ENCODE results near the gene KLHDC1.

The KLHDC1 gene

GRCh38 chr14:49687942-49688700, 4.8 kb upstream of the KLHDC1 start, which contains the start of gene POLE2:
TSS of gene POLE2 (minus strand) at chr14:49688214. CDS start at chr14:49688203, 11 bp downstream.
- Histone ChIP-seq H3K79me2 (ENCODE audit: insufficient read depth, low read length) (peaks cover 38% of the 10 kb centered on the region), H3K36me3 (ENCODE audit: insufficient read depth, low read length) (no peaks in the 10 kb centered on the region), H4K20me1 (ENCODE audit: insufficient read depth, low read length, poor library complexity, severe bottlenecking) (peaks cover 14% of the 10 kb centered on the region), H3K4me2 (ENCODE audit: low read depth, low read length, poor library complexity, severe bottlenecking) (peak within 1 kb of the TSS; percentile 76), H3K4me1 (ENCODE audit: insufficient read depth, low read length, poor library complexity, severe bottlenecking) (peaks cover 45% of the 10 kb centered on the region), H3K4me3 (ENCODE audit: low read length, poor library complexity, severe bottlenecking) (peak within 1 kb of the TSS; percentile 87), H3K27me3 (ENCODE audit: insufficient read depth, low read length, poor library complexity, severe bottlenecking) (no peaks in the 10 kb centered on the region), H3K9me3 (ENCODE audit: insufficient read depth, low read depth, low read length) (no peaks in the 10 kb centered on the region), H2AFZ (ENCODE audit: low read length) (peak within 1 kb of the TSS; percentile 96), H3K9me2 (replicated peaks; ENCODE audit: low read depth, low read length) (no peaks in the 10 kb centered on the region), H3F3A (ENCODE audit: low read depth) (peaks cover 16% of the 10 kb centered on the region), H3K9ac (ENCODE audit: low read depth, low read length, poor library complexity, severe bottlenecking) (peak within 1 kb of the TSS; percentile 76)
- TF ChIP-seq, protein P1, sequence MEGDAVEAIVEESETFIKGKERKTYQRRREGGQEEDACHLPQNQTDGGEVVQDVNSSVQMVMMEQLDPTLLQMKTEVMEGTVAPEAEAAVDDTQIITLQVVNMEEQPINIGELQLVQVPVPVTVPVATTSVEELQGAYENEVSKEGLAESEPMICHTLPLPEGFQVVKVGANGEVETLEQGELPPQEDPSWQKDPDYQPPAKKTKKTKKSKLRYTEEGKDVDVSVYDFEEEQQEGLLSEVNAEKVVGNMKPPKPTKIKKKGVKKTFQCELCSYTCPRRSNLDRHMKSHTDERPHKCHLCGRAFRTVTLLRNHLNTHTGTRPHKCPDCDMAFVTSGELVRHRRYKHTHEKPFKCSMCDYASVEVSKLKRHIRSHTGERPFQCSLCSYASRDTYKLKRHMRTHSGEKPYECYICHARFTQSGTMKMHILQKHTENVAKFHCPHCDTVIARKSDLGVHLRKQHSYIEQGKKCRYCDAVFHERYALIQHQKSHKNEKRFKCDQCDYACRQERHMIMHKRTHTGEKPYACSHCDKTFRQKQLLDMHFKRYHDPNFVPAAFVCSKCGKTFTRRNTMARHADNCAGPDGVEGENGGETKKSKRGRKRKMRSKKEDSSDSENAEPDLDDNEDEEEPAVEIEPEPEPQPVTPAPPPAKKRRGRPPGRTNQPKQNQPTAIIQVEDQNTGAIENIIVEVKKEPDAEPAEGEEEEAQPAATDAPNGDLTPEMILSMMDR (conservative IDR thresholded peaks at IDR 0.05; ENCODE audit: low read length) = no peak
- no peak for TF ChIP-seq EZH2phosphoT487 (IDR thresholded peaks at IDR 0.05; ENCODE audit: borderline replicate concordance)

DNA sequence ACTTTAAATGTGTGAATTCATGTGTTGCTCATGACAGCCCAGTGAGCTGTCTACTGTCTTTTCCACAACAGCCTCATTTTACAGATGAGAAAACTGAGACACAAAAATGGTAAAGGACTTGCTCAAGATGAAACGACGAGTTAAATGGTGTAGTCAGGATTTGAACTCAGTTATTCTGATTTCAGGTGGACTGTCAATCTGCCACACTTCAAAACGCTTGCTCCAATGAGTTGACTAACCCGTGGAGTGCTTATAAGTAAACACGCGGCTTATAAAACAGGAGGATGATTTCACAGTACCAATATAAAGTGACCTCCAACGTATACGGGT, 4.3 kb upstream of the KLHDC1 start:
- no peaks in the 10 kb centered on the region for H3K9me2 ChIP-seq (replicated peaks; ENCODE audit: low read depth, low read length)
- H3K9me3 ChIP-seq (ENCODE audit: insufficient read depth, low read depth, low read length) = no peaks in the 10 kb centered on the region
- peak overlapping the region; percentile 76 for H3K9ac ChIP-seq (ENCODE audit: low read depth, low read length, poor library complexity, severe bottlenecking)
- no peaks in the 10 kb centered on the region for H3K36me3 ChIP-seq (ENCODE audit: insufficient read depth, low read length)
- H3K4me3 ChIP-seq (ENCODE audit: low read length, poor library complexity, severe bottlenecking) = peak overlapping the region; percentile 87
- peaks cover 32% of the 10 kb centered on the region for H3K79me2 ChIP-seq (ENCODE audit: insufficient read depth, low read length)
- H3K4me1 ChIP-seq (ENCODE audit: insufficient read depth, low read length, poor library complexity, severe bottlenecking) = peaks cover 41% of the 10 kb centered on the region
- H3F3A ChIP-seq (ENCODE audit: low read depth) = peaks cover 16% of the 10 kb centered on the region
- peak overlapping the region; percentile 96 for H2AFZ ChIP-seq (ENCODE audit: low read length)
- no peaks in the 10 kb centered on the region for H3K27me3 ChIP-seq (ENCODE audit: insufficient read depth, low read length, poor library complexity, severe bottlenecking)
- H3K4me2 ChIP-seq (ENCODE audit: low read depth, low read length, poor library complexity, severe bottlenecking) = peak overlapping the region; percentile 76
- TF ChIP-seq EZH2phosphoT487 (IDR thresholded peaks at IDR 0.05; ENCODE audit: borderline replicate concordance) = no peak
- TF ChIP-seq, protein P1 (conservative IDR thresholded peaks at IDR 0.05; ENCODE audit: low read length) = no peak
- peaks cover 14% of the 10 kb centered on the region for H4K20me1 ChIP-seq (ENCODE audit: insufficient read depth, low read length, poor library complexity, severe bottlenecking)

GRCh38 chr14:49691031-49691430, 1.9 kb upstream of the KLHDC1 start:
- Histone ChIP-seq H3K9me3 (ENCODE audit: insufficient read depth, low read depth, low read length) (no peaks in the 10 kb centered on the region), H2AFZ (ENCODE audit: low read length) (no peak overlapping the region), H3K4me1 (ENCODE audit: insufficient read depth, low read length, poor library complexity, severe bottlenecking) (peaks cover 32% of the 10 kb centered on the region), H3K4me3 (ENCODE audit: low read length, poor library complexity, severe bottlenecking) (no peak overlapping the region), H4K20me1 (ENCODE audit: insufficient read depth, low read length, poor library complexity, severe bottlenecking) (peaks cover 10% of the 10 kb centered on the region), H3K36me3 (ENCODE audit: insufficient read depth, low read length) (no peaks in the 10 kb centered on the region), H3F3A (ENCODE audit: low read depth) (peaks cover 16% of the 10 kb centered on the region), H3K4me2 (ENCODE audit: low read depth, low read length, poor library complexity, severe bottlenecking) (peak overlapping the region; percentile 67), H3K79me2 (ENCODE audit: insufficient read depth, low read length) (peaks cover 22% of the 10 kb centered on the region), H3K27me3 (ENCODE audit: insufficient read depth, low read length, poor library complexity, severe bottlenecking) (no peaks in the 10 kb centered on the region), H3K9ac (ENCODE audit: low read depth, low read length, poor library complexity, severe bottlenecking) (no peak overlapping the region), H3K9me2 (replicated peaks; ENCODE audit: low read depth, low read length) (no peaks in the 10 kb centered on the region)
- no peak for TF ChIP-seq EZH2phosphoT487 (IDR thresholded peaks at IDR 0.05; ENCODE audit: borderline replicate concordance)
